DOHH2 (cell line): ENCODE measurements around the gene ADGRB2.

Source experiments
- EZH2phosphoT487 ChIP-seq: fragments of 200-600 bp; sonication (generic); IDR thresholded peaks from 2 replicates; pipeline ENCODE4 v1.6.1; 2017; ENCODE audit warnings: borderline replicate concordance, mild to moderate bottlenecking, antibody characterized with exemption, low read length, moderate library complexity, mixed read lengths
- TF ChIP-seq, protein P1 (sequence below): fragments of 200-600 bp; sonication (generic); IDR thresholded peaks from one replicate; pipeline ENCODE4 v1.5.1; 2014; ENCODE audit warnings: antibody characterized with exemption, mild to moderate bottlenecking, low read depth, low read length; ENCODE audit not compliant: poor library complexity, severe bottlenecking

DNA sequence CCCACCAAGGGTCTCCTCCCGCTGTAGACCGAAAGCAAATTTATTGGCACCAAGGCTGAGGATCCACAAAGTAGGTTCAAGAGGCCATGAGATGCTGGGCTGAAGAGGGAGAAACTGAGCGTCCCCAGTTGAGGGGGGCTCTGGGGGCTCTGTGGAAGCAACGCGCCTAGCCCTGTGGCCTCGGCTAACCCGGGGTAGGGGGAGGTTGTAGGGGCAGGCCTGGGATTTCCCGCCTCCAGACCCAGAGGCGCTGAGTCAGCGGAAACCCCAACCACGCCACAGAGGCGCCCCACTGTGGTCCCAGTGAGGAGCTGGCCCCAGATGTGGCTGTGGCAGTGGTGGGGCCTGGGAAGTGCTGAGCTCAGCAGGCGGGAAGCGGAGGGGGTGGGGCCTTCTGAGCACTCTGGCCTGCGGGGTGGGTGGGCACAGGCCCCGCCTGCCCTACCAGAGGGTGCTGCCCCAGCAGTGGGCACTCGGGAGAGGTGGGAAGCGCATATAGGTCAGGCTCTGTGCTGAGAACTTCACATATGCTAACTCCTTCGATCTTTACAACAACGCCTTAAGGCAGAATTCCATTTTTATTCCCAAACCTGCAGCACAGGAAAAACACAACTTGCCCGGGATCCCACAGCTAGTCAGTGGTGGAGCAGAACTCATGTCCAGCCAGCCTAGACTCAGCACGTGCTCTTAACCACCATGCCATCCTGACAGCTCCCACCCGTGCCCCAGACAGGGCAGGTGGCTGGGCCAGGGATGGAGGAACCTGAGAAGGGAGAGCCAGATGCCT is 58.9 kb downstream of the ADGRB2 start:
- TF ChIP-seq, protein P1, sequence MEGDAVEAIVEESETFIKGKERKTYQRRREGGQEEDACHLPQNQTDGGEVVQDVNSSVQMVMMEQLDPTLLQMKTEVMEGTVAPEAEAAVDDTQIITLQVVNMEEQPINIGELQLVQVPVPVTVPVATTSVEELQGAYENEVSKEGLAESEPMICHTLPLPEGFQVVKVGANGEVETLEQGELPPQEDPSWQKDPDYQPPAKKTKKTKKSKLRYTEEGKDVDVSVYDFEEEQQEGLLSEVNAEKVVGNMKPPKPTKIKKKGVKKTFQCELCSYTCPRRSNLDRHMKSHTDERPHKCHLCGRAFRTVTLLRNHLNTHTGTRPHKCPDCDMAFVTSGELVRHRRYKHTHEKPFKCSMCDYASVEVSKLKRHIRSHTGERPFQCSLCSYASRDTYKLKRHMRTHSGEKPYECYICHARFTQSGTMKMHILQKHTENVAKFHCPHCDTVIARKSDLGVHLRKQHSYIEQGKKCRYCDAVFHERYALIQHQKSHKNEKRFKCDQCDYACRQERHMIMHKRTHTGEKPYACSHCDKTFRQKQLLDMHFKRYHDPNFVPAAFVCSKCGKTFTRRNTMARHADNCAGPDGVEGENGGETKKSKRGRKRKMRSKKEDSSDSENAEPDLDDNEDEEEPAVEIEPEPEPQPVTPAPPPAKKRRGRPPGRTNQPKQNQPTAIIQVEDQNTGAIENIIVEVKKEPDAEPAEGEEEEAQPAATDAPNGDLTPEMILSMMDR: peak; percentile 36
- TF ChIP-seq EZH2phosphoT487: 0 out of 2 replicates have a peak, but pooled peaks have one; percentile 24
